GM13976 (cell line): ENCODE results near the gene BPI.
"Not testable (repeated sequence)": the region's sequence is repeated elsewhere in the genome, so short reads cannot be mapped to it uniquely, and the experiment has no call there.

Experiments
- DNase-seq: peaks from one replicate; pipeline ENCODE4 v3.0.0; 2012; ENCODE audit warnings: low spot score
- in situ Hi-C: fragments of 300-500 bp; cut with MboI; formaldehyde crosslinking; loops from one replicate; pipeline ENCODE4 v1.12.0; 2022; ENCODE audit warnings: low sequenced_read_pairs, mixed read lengths, inconsistent platforms; ENCODE audit not compliant: unreplicated experiment
- TF ChIP-seq, protein P1 (sequence below): IDR thresholded peaks from 2 replicates; pipeline ENCODE4 v1.5.1; 2012; ENCODE audit warnings: borderline replicate concordance, mild to moderate bottlenecking; ENCODE audit not compliant: insufficient read depth; ENCODE audit errors: extremely low read depth, missing control alignments, control extremely low read depth

Gene BPI

DNA sequence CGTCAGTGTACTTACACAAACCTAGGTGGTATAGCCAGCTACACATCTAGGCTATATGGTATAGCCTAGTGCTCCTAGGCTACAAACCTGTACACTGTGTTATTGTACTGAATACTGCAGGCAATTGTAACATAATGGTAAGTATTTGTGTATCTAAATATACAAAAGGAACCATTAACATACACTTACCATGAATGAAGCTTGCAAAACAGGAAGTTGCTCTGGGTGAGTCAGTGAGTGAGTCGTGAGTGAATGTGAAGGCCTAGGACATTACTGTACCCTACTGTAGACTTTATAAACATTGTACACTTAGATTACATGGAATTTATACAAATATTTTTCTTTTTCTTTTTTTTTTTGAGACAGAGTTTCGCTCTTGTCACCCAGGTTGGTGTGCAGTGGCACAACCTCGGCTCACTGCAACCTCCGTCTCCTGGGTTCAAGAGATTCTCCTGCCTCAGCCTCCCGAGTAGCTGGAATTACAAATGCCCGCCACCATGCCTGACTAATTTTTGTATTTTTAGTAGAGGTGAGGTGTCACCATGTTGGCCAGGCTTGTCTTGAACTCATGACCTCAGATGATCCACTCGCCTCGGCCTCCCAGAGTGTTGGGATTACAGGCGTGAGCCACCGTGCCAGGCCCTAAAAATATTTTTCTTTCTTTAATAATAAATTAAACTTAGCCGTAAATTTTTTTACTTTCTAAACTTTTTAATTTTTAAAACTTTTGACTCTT, 28.0 kb upstream of the BPI start:
- in situ Hi-C loops, result no loop called here

DNA sequence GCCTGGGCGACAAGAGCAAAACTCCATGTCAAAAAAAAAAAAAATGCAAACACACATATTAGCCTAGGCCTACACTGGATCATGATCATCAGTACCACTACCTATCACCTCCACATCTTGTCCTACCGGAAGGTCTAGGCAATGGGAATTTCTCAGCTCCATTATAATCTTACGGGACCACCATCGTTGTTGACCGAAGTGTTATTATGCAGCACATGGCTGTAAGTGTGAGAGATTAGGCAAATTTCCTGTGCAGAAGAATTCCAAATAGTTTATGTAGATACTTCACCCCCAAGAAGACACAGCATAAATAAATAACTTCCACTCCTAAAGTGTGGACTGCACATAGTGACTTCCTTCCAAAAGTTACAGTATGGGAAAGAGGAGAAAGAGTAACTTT, 26.7 kb upstream of the BPI start:
- in situ Hi-C loops, result no loop called here
- TF ChIP-seq, protein P1, sequence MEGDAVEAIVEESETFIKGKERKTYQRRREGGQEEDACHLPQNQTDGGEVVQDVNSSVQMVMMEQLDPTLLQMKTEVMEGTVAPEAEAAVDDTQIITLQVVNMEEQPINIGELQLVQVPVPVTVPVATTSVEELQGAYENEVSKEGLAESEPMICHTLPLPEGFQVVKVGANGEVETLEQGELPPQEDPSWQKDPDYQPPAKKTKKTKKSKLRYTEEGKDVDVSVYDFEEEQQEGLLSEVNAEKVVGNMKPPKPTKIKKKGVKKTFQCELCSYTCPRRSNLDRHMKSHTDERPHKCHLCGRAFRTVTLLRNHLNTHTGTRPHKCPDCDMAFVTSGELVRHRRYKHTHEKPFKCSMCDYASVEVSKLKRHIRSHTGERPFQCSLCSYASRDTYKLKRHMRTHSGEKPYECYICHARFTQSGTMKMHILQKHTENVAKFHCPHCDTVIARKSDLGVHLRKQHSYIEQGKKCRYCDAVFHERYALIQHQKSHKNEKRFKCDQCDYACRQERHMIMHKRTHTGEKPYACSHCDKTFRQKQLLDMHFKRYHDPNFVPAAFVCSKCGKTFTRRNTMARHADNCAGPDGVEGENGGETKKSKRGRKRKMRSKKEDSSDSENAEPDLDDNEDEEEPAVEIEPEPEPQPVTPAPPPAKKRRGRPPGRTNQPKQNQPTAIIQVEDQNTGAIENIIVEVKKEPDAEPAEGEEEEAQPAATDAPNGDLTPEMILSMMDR, result no peak
- no peak for DNase-seq

More for the DNA sequence above, 28.0 kb upstream of the BPI start:
- DNase-seq, result no peak
- TF ChIP-seq, protein P1, result no peak

DNA sequence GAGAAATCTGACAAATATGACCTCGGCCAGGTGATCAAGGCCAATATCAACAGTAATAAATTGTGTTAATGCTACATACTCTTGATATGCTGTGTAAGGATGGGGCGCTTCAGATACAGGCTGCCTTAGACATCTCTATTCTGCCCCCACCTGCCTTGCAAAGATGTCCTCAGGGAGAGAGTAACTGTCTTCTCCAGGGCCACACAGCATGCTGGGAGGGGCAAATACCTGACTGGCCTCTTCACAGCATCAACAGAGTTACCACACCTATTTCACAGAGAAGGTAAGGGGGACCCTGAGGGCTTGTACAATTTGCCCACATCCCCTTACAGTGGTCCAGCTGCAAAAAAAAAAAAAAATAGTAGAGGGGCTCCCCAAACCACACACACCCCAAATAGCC, 26.3 kb upstream of the BPI start:
- in situ Hi-C loops, result no loop called here
- TF ChIP-seq, protein P1, result no peak
- no peak for DNase-seq

DNA sequence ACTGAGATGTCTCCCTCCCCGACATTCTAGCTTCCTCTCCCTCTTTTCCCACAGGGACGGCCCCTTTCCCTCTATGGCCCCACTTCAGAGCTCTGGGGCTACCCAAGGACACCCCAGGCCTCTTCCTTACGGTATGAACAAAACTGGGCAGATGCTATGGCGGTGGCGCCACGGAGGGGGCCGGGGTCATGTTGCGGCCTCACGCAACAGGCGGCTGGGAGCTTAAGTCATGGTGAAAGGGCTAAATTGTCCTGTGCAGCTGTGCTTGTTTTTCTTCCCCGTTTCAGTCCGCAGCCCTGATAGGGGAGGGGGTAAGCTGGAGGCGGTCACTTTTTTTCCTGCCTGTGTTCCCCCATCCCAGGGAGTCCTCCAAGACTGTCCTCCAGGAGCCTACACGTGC, 25.8 kb upstream of the BPI start:
- TF ChIP-seq, protein P1, result no peak
- in situ Hi-C loops, result no loop called here
- no peak for DNase-seq

DNA sequence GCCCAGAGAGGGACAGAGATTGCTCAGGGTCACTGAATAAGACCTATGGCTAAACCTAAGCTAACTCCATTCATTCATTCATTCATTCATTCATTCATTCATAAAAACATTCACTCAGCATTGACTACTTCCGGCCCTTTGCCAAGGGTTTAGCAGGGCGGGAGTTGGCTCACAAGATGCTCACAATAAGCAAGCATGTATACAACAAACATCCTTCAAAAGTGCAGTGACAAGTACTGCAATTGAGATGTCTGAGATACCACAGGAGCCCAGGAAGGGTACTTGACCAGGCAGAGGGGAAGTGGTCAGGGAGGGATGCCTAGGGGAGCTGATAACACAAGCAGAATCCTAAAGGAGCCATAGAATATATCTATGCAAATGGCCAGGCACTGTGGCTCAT, 25.2 kb upstream of the BPI start:
- no peak for DNase-seq
- in situ Hi-C loops, result no loop called here
- TF ChIP-seq, protein P1, result no peak

DNA sequence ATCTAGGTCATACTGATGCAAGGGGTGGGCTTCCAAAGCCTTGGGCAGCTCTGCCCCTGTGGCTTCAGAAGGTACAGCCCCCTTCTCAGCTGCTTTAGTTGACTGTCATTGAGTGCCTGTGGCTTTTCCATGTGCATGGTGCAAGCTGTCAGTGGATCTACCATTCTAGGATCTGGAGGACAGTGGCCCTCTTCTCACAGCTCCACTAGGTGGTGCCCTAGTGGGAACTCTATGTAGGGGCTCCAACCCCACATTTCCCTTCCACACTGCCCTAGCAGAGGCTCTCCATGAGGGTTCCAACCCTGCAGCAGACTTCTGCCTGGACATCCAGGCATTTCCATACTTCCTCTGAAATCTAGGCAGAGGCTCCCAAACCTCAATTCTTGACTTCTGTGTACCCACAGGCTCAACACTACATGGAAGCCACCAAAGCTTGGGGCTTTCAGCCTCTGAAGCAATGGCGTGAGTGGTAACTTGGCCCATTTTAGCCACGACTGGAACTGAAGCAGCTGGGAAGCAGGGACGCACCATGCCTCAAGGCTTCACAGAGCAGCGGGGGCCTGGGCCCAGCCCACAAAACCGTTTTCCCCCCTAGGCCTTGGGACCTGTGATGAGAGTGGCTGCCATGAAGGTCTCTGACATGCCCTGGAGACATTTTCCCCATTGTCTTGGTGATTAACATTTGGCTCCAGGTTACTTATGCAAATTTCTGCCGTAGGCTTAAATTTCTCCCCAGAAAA, 22.6 kb upstream of the BPI start:
- in situ Hi-C loops, DNase-seq: not testable (repeated sequence)

DNA sequence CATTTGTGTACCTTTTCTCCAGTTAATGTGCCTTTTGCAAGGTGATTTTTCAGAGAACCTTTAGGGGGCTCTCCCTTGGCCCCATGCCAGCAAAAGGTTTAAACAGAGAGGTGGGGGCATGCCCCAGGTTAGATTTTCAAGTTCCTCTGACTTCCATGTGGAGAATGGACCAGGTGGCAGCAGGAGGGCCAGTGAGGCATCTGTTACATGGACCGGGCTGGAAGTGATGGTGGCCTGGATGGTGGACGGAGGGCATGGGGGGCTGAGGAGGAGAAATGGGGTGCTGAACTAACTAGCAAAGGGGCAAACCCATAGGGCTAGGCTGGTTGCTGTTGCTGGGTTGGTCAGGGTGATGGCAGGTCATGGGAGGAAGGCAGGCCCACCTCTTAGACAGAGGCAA, 20.7 kb upstream of the BPI start:
- no peak for DNase-seq
- in situ Hi-C loops, result no loop called here
- TF ChIP-seq, protein P1, result no peak

DNA sequence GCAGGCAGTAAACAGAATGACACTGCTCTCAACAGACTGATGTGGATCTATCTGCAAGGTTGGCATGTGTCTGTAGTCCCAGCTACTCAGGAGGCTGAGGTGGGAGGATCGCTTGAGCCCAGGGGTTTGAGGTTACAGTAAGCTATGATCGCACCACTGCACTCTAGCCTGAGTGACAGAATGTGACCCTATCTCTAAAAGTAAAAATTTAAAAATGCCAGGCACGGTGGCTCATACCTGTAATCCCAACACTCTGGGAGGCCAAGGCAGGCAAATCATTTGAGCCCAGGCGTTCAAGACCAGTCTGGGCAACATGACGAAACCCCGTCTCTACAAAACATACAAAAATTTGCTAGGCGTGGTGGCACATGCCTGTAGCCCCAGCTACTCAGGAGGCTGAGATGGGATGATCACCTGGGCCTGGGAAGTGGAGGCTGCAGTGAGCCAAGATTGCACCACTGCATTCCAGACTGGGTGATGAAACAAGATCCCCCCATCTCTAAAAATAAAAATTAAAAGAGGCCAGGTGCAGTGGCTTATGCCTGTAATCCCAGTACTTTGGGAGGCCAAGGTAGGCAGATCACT, 19.8 kb upstream of the BPI start:
- in situ Hi-C loops, DNase-seq: not testable (repeated sequence)
